GM21528 (cell line): ENCODE results near the gene EGLN1.
"Not testable (repeated sequence)": the region's sequence is repeated elsewhere in the genome, so short reads cannot be mapped to it uniquely, and the experiment has no call there.

Experiments
- ATAC-seq: cut with Tn5 transposase; IDR thresholded peaks from one replicate; pipeline ENCODE4 v1.9.1; 2021; ENCODE audit warnings: mild to moderate bottlenecking, moderate library complexity; ENCODE audit not compliant: unreplicated experiment, low FRiP score

Gene EGLN1

GRCh38 chr1:231372501-231372900 lies 49.6 kb downstream of the EGLN1 start:
- no peak for ATAC-seq

- no peak for ATAC-seq
These were observed 52.8 kb downstream of the EGLN1 start for GRCh38 chr1:231369282-231369681.

GRCh38 chr1:231364192-231364591 lies 57.9 kb downstream of the EGLN1 start:
- ATAC-seq = no peak

GRCh38 chr1:231363624-231364023 lies 58.5 kb downstream of the EGLN1 start:
- no peak for ATAC-seq

GRCh38 chr1:231362325-231362724 lies 59.8 kb downstream of the EGLN1 start:
- no peak for ATAC-seq

GRCh38 chr1:231359113-231359512 lies 63.0 kb downstream of the EGLN1 start:
- ATAC-seq = no peak

GRCh38 chr1:231357831-231358354 lies 64.2 kb downstream of the EGLN1 start:
- peak; percentile 76 for ATAC-seq

GRCh38 chr1:231357187-231357772 lies 64.8 kb downstream of the EGLN1 start:
- ATAC-seq = peak; percentile 13

- no peak for ATAC-seq
These were observed 66.9 kb downstream of the EGLN1 start for GRCh38 chr1:231355171-231355570.

GRCh38 chr1:231354330-231355020 lies 67.6 kb downstream of the EGLN1 start:
- ATAC-seq = no peak

GRCh38 chr1:231353086-231353485 lies 69.0 kb downstream of the EGLN1 start:
- ATAC-seq = no peak

- no peak for ATAC-seq
These were observed 70.3 kb downstream of the EGLN1 start for GRCh38 chr1:231351816-231352215.

- ATAC-seq = not testable (repeated sequence)
These were observed 73.2 kb downstream of the EGLN1 start for GRCh38 chr1:231348856-231349255.

- ATAC-seq = no peak
These were observed 73.6 kb downstream of the EGLN1 start for GRCh38 chr1:231348442-231348841.

- no peak for ATAC-seq
These were observed 74.1 kb downstream of the EGLN1 start for GRCh38 chr1:231347961-231348360.

- ATAC-seq = no peak
These were observed 81.6 kb downstream of the EGLN1 start for GRCh38 chr1:231340328-231341013.

GRCh38 chr1:231338270-231339128 lies 83.6 kb downstream of the EGLN1 start, which contains the start of gene SPRTN:
Gene SPRTN (plus strand): TSS chr1:231338293. CDS start chr1:231338384, 91 bp downstream.
- peak; percentile 16 for ATAC-seq

- peak; percentile 79 for ATAC-seq
These were observed 84.4 kb downstream of the EGLN1 start, which contains the start of gene EXOC8 for GRCh38 chr1:231337472-231338269. Gene EXOC8 (minus strand): TSS chr1:231337852. CDS start chr1:231337745, 107 bp downstream.

GRCh38 chr1:231337043-231337471 lies 85.0 kb downstream of the EGLN1 start:
- peak; percentile 5 for ATAC-seq
